ENCODE data around the gene MYCL.

DNA sequence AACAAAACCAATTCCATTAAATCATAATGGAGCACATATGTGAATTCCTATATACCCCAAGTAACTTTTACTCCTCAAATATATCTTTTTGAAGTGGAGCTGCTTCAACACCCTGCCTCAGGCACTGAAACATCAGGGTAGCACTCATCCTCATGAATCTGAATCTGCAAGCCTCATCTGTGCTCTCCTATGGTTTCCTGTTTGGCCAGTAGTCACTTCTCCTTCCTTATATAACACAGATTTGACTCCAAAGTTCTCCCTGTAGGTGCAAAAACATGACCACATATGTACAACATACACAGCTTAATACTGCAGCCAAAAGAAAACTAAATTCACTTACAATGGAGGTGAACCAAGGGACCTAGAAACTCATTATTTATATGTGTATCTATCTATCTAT lies 25.6 kb downstream of the MYCL start:
- TF ChIP-seq, protein P1, sequence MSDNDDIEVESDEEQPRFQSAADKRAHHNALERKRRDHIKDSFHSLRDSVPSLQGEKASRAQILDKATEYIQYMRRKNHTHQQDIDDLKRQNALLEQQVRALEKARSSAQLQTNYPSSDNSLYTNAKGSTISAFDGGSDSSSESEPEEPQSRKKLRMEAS (CRISPR knock-in tag; IDR thresholded peaks at IDR 0.05) = no peak
- TF ChIP-seq, protein P2, sequence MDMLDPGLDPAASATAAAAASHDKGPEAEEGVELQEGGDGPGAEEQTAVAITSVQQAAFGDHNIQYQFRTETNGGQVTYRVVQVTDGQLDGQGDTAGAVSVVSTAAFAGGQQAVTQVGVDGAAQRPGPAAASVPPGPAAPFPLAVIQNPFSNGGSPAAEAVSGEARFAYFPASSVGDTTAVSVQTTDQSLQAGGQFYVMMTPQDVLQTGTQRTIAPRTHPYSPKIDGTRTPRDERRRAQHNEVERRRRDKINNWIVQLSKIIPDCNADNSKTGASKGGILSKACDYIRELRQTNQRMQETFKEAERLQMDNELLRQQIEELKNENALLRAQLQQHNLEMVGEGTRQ (CRISPR knock-in tag; IDR thresholded peaks at IDR 0.05) = no peak
- no peak for TF ChIP-seq NR3C1 (CRISPR knock-in tag; conservative IDR thresholded peaks at IDR 0.05; ENCODE audit: low read depth)
- TF ChIP-seq, protein P3, sequence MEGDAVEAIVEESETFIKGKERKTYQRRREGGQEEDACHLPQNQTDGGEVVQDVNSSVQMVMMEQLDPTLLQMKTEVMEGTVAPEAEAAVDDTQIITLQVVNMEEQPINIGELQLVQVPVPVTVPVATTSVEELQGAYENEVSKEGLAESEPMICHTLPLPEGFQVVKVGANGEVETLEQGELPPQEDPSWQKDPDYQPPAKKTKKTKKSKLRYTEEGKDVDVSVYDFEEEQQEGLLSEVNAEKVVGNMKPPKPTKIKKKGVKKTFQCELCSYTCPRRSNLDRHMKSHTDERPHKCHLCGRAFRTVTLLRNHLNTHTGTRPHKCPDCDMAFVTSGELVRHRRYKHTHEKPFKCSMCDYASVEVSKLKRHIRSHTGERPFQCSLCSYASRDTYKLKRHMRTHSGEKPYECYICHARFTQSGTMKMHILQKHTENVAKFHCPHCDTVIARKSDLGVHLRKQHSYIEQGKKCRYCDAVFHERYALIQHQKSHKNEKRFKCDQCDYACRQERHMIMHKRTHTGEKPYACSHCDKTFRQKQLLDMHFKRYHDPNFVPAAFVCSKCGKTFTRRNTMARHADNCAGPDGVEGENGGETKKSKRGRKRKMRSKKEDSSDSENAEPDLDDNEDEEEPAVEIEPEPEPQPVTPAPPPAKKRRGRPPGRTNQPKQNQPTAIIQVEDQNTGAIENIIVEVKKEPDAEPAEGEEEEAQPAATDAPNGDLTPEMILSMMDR (IDR thresholded peaks at IDR 0.05) = no peak
- no peak for TF ChIP-seq TCF7 (CRISPR knock-in tag; IDR thresholded peaks at IDR 0.05; ENCODE audit: low read depth)
- no peak for TF ChIP-seq SP1 (CRISPR knock-in tag; conservative IDR thresholded peaks at IDR 0.05)
- TF ChIP-seq, protein P4, sequence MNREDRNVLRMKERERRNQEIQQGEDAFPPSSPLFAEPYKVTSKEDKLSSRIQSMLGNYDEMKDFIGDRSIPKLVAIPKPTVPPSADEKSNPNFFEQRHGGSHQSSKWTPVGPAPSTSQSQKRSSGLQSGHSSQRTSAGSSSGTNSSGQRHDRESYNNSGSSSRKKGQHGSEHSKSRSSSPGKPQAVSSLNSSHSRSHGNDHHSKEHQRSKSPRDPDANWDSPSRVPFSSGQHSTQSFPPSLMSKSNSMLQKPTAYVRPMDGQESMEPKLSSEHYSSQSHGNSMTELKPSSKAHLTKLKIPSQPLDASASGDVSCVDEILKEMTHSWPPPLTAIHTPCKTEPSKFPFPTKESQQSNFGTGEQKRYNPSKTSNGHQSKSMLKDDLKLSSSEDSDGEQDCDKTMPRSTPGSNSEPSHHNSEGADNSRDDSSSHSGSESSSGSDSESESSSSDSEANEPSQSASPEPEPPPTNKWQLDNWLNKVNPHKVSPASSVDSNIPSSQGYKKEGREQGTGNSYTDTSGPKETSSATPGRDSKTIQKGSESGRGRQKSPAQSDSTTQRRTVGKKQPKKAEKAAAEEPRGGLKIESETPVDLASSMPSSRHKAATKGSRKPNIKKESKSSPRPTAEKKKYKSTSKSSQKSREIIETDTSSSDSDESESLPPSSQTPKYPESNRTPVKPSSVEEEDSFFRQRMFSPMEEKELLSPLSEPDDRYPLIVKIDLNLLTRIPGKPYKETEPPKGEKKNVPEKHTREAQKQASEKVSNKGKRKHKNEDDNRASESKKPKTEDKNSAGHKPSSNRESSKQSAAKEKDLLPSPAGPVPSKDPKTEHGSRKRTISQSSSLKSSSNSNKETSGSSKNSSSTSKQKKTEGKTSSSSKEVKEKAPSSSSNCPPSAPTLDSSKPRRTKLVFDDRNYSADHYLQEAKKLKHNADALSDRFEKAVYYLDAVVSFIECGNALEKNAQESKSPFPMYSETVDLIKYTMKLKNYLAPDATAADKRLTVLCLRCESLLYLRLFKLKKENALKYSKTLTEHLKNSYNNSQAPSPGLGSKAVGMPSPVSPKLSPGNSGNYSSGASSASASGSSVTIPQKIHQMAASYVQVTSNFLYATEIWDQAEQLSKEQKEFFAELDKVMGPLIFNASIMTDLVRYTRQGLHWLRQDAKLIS (CRISPR knock-in tag; IDR thresholded peaks at IDR 0.05; ENCODE audit: borderline replicate concordance) = no peak
- TF ChIP-seq, protein P5, sequence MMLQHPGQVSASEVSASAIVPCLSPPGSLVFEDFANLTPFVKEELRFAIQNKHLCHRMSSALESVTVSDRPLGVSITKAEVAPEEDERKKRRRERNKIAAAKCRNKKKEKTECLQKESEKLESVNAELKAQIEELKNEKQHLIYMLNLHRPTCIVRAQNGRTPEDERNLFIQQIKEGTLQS (CRISPR knock-in tag; conservative IDR thresholded peaks at IDR 0.05) = no peak
- TF ChIP-seq, protein P6, sequence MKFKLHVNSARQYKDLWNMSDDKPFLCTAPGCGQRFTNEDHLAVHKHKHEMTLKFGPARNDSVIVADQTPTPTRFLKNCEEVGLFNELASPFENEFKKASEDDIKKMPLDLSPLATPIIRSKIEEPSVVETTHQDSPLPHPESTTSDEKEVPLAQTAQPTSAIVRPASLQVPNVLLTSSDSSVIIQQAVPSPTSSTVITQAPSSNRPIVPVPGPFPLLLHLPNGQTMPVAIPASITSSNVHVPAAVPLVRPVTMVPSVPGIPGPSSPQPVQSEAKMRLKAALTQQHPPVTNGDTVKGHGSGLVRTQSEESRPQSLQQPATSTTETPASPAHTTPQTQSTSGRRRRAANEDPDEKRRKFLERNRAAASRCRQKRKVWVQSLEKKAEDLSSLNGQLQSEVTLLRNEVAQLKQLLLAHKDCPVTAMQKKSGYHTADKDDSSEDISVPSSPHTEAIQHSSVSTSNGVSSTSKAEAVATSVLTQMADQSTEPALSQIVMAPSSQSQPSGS (CRISPR knock-in tag; IDR thresholded peaks at IDR 0.05; ENCODE audit: borderline replicate concordance, low read depth) = no peak
- TF ChIP-seq CREB1 (CRISPR knock-in tag; IDR thresholded peaks at IDR 0.05) = no peak
- no peak for TF ChIP-seq IRF2 (CRISPR knock-in tag; IDR thresholded peaks at IDR 0.05; ENCODE audit: borderline replicate concordance, low read depth)
- no peak for TF ChIP-seq TP53 (CRISPR knock-in tag; IDR thresholded peaks at IDR 0.05)
- TF ChIP-seq MXD4 (CRISPR knock-in tag; IDR thresholded peaks at IDR 0.05; ENCODE audit: borderline replicate concordance) = no peak
- TF ChIP-seq ESRRA (CRISPR knock-in tag; IDR thresholded peaks at IDR 0.05; ENCODE audit: borderline replicate concordance) = no peak
